Muscle layer of duodenum (tissue), 2 donors: Measurements from ENCODE around the gene SNCB.
"Not testable (repeated sequence)": the region's sequence is repeated elsewhere in the genome, so short reads cannot be mapped to it uniquely, and the experiment has no call there.

Source experiments
- H3K27ac ChIP-seq: one replicate; pipeline ENCODE4 v1.7.0; 2013; ENCODE audit warnings: mild to moderate bottlenecking, low read length
- H3K27me3 ChIP-seq: one replicate; pipeline ENCODE4 v1.7.0; 2013; ENCODE audit warnings: low read depth, mild to moderate bottlenecking, control low read depth, low read length
- H3K36me3 ChIP-seq, 2 donors: one replicate each; pipeline ENCODE4 v1.7.0; 2013; ENCODE audit warnings: low read length in 2 of 2, control low read depth in 1 of 2, mild to moderate bottlenecking in 1 of 2; ENCODE audit not compliant: insufficient read depth in 2 of 2, control insufficient read depth in 1 of 2
- H3K4me1 ChIP-seq, 2 donors: one replicate each; pipeline ENCODE4 v1.7.0; 2013; ENCODE audit warnings: low read length in 2 of 2, mild to moderate bottlenecking in 2 of 2, control low read depth in 1 of 2, moderate library complexity in 1 of 2; ENCODE audit not compliant: insufficient read depth in 2 of 2, control insufficient read depth in 1 of 2
- H3K4me3 ChIP-seq, 2 donors: one replicate each; pipeline ENCODE4 v1.7.0; 2013; ENCODE audit warnings: low read length in 2 of 2, low read depth in 1 of 2, mild to moderate bottlenecking in 1 of 2
- H3K9me3 ChIP-seq, 2 donors: one replicate each; pipeline ENCODE4 v1.7.0; 2013; ENCODE audit warnings: low read length in 2 of 2, control low read depth in 1 of 2, mild to moderate bottlenecking in 1 of 2; ENCODE audit not compliant: control insufficient read depth in 1 of 2
- donor health status: healthy.

Gene SNCB

DNA sequence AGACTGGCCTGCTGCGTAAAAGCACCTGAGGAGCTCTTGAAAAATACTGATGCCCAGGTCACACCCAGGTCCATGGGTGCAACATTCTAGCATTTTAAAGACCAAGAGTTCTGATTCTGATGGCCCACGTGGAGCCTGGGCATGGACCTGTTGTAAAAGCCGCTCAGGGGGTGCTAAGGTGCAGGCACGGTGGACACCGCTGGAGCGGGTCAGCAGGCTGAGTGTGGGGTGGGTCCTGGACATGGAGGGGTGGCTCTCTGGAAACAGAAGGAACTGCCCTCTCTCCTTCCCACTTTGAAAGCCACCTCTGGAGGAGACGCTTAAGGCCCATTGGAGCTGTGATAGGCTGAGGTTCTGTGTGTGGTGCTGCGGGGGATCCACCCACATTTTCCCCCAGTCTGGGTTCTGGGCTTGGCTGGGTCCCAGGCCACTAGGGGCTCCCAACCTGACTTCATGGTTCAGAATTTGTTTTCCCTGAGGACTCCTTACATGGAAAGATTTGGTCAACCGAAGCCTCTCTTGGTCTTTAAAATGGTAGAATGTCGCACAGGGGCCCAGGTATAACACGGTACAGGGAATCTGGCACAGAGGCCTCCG lies 37.0 kb downstream of the SNCB start:
- no peaks in the 10 kb centered on the region for H3K36me3 ChIP-seq
- peaks cover 0 to 4% of the 10 kb centered on the region in 2 donors for H3K4me1 ChIP-seq
- H3K4me3 ChIP-seq, result no peak overlapping the region
- no peaks in the 10 kb centered on the region for H3K9me3 ChIP-seq
- H3K27ac ChIP-seq, result no peak overlapping the region
- H3K27me3 ChIP-seq, result no peaks in the 10 kb centered on the region

DNA sequence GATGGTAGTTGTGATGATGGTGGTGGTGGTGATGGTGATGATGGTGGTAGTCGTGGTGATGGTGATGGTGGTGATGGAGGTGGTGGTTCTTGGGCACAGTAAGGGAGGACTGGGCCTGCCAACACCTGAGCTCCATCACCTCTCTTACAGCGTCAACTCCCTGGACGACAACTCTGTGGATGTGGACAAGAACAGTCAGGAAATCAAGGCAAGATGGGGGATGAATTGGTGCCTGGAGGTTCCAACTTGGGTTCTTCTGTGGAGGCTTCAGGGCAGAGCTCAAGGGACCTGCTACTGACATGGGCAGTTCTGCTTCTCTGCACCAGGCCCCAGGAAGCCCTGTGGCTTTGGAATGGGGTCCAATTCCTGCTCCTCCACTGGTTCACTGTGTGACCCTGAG lies 37.8 kb downstream of the SNCB start:
- peaks cover 0 to 4% of the 10 kb centered on the region in 2 donors for H3K4me1 ChIP-seq
- H3K36me3 ChIP-seq, result no peaks in the 10 kb centered on the region
- no peak overlapping the region for H3K4me3 ChIP-seq
- no peak overlapping the region for H3K27ac ChIP-seq
- no peaks in the 10 kb centered on the region for H3K9me3 ChIP-seq
- no peaks in the 10 kb centered on the region for H3K27me3 ChIP-seq

DNA sequence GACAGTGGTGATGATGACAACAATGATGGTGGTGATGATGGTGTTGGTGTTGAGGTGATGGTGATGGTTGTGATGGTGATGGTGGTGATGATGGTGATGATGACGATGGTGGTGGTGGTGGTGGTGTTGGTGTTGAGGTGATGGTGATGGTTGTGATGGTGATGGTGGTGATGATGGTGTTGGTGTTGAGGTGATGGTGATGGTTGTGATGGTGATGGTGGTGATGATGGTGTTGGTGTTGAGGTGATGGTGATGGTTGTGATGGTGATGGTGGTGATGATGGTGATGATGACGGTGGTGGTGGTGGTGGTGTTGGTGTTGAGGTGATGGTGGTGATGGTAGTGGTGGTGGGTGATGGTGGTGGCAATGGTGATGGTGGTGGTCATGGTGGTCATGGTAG lies 38.7 kb downstream of the SNCB start:
- not testable (repeated sequence) for H3K27ac ChIP-seq, H3K4me1 ChIP-seq, H3K9me3 ChIP-seq, H3K27me3 ChIP-seq, H3K4me3 ChIP-seq, H3K36me3 ChIP-seq

DNA sequence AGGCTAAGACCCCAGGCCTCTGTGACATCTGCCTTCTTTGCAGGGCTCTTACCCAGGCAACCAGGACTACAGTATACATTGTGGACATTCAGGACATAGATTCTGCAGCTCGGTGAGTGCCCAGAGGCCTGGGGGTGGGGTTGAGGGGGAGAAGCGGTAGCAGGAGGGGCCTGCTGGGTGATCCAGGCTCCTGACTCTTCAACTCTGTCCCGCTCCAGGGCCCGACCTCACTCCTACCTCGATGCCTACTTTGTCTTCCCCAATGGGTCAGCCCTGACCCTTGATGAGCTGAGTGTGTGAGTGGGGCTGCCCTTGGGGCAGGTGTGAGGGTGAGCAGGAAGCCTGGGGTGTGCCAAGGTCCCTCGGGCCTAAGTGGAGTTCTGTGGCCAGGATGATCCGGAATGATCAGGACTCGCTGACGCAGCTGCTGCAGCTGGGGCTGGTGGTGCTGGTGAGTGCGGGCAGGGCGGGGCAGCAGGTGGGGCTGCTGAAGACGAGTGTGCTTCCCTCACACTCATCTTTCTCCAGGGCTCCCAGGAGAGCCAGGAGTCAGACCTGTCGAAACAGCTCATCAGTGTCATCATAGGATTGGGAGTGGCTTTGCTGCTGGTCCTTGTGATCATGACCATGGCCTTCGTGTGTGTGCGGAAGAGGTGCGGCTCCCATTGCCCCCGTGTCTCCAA lies 40.2 kb downstream of the SNCB start:
- H3K4me1 ChIP-seq, result no peaks in the 10 kb centered on the region
- H3K27ac ChIP-seq, result no peak overlapping the region
- no peaks in the 10 kb centered on the region for H3K27me3 ChIP-seq
- H3K4me3 ChIP-seq, result no peak overlapping the region
- H3K36me3 ChIP-seq, result no peaks in the 10 kb centered on the region
- peaks cover 8% of the 10 kb centered on the region in 2 donors for H3K9me3 ChIP-seq

DNA sequence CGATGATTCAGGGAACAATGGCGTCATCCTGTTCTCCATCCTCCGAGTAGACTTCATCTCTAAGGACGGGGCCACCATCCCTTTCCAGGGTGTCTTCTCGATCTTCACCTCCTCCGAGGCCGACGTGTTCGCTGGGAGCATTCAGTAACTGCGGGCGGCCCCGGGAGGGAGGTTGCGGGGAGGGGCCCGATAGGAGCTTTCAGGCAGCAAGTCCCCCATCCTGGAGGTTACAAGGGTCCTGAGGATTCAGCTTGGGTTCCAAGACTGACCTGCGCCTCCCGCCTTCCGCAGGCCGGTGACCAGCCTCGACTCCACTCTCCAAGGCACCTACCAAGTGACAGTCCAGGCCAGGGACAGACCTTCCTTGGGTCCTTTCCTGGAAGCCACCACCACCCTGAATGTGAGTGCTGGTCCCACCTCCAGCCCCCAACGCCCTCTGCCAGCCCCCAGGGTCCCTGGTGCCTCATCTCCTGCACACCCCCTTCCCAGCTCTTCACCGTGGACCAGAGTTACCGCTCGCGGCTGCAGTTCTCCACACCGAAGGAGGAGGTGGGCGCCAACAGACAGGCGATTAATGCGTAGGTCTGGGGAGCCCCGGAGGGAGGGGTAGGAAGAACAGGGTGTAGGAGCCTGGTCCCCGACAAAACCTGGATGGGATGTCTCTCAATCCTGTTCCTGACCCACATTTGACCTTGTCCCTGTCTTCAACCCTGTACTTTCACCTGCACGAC lies 41.1 kb downstream of the SNCB start:
- H3K4me3 ChIP-seq, result no peak overlapping the region
- H3K4me1 ChIP-seq, result no peaks in the 10 kb centered on the region
- no peaks in the 10 kb centered on the region for H3K36me3 ChIP-seq
- peaks cover 12 to 17% of the 10 kb centered on the region in 2 donors for H3K9me3 ChIP-seq
- no peaks in the 10 kb centered on the region for H3K27me3 ChIP-seq
- no peak overlapping the region for H3K27ac ChIP-seq

DNA sequence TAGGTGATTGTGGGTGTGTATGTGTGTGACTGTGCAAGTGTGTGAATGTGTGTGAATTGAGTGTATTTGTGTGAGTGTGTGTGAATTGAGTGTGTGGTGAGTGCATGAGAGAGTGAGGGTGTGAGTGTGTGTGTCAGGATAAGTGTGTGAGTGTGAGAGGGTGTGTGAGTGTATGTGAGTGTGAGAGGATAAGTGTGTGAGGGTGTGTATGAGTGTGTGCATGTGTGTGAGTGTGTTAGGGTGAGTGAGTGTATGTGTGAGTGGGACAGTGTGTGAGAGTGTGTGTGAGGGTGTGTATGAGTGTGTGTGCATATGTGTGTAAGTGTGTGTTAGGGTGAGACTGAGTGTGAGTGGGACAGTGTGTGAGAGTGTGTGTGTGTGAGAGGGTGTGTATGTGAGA lies 42.0 kb downstream of the SNCB start:
- Histone ChIP-seq H3K27me3 (no peaks in the 10 kb centered on the region), H3K4me1 (no peaks in the 10 kb centered on the region), H3K4me3 (no peak overlapping the region), H3K9me3 (peaks cover 12 to 23% of the 10 kb centered on the region in 2 donors), H3K27ac (no peak overlapping the region), H3K36me3 (no peaks in the 10 kb centered on the region)

DNA sequence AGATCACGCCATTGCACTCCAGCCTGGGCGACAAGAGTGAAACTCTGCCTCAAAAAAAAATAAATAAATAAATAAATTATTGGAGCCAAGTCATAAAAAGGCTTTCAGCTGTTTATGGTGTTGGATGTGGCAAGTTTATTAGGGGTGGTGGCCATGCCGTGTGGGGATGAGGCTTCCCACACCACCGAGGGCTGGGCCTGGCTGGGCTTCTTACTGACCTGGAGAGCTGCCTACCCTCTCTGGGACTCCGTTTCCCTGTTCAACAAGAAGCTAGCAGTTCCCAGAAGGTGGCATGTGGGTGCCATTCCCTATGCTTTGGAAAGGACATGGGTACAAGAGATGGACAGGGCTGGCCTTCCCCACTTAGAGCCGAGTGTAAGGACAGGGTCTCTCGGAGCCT lies 42.9 kb downstream of the SNCB start:
- no peaks in the 10 kb centered on the region for H3K27me3 ChIP-seq
- no peak overlapping the region for H3K27ac ChIP-seq
- peaks cover 12 to 23% of the 10 kb centered on the region in 2 donors for H3K9me3 ChIP-seq
- no peaks in the 10 kb centered on the region for H3K36me3 ChIP-seq
- no peaks in the 10 kb centered on the region for H3K4me1 ChIP-seq
- H3K4me3 ChIP-seq, result no peak overlapping the region

DNA sequence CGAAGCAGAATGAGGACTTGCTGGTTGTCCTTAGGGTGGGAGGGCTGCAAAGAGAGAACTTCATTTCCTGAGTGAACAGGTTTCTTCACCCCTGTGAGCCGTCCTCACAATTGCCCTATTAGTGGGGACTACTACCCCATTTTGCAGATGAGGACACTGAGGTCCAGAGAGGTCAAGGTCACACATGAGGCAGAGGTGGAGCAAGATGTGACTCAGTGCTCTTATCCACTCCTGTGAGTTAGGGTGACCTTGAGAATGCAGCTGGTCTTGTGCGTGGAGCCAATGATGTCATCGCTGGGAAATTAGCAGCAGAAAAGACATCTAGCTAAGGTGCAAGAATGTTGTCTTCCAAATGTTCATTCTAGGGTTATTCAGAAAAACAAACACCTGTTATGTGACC lies 47.3 kb downstream of the SNCB start:
- Histone ChIP-seq H3K4me1 (no peaks in the 10 kb centered on the region), H3K27me3 (no peaks in the 10 kb centered on the region), H3K36me3 (no peaks in the 10 kb centered on the region), H3K4me3 (no peak overlapping the region), H3K9me3 (peaks cover 12 to 23% of the 10 kb centered on the region in 2 donors), H3K27ac (no peak overlapping the region)

DNA sequence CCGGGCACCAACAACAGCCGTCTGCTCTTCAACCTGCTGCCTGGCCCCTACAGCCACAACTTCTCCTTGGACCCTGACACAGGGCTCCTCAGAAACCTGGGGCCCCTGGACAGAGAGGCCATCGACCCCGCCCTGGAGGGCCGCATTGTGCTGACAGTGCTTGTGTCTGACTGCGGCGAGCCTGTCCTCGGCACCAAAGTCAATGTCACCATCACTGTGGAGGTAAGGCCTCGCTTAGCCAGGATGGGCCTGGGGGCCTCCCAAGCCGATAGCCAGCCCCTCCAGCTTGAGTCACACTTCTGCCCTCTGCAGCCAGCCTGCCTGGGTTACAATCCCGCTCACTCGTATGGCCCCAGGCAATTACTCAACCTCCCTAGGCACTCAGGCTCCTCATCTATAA lies 49.0 kb downstream of the SNCB start:
- Histone ChIP-seq H3K27ac (no peak overlapping the region), H3K27me3 (no peaks in the 10 kb centered on the region), H3K36me3 (no peaks in the 10 kb centered on the region), H3K9me3 (peaks cover 12 to 23% of the 10 kb centered on the region in 2 donors), H3K4me1 (no peaks in the 10 kb centered on the region), H3K4me3 (no peak overlapping the region)

DNA sequence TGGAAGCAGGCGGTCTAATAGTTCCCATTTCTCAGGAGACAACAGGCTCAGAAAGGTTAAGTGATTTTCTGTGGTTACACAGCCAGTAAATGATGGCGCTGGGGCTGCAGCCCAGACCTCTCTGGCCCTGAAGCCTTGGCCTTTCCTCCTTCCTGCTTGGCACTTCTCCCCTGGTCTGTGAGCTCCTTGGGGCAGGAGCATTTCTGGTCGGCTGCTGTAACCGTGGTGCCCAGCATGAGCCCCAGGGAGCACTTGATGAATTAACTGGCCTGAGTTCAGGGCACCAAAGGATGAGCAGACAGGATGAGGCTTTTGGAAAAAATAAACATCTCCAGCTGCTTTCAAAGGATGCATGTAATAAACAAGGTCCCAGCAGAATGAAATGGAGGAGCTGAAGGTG lies 51.0 kb downstream of the SNCB start:
- Histone ChIP-seq H3K36me3 (no peaks in the 10 kb centered on the region), H3K9me3 (peaks cover 0 to 7% of the 10 kb centered on the region in 2 donors), H3K27ac (no peak overlapping the region), H3K27me3 (no peaks in the 10 kb centered on the region), H3K4me3 (no peak overlapping the region), H3K4me1 (no peaks in the 10 kb centered on the region)

DNA sequence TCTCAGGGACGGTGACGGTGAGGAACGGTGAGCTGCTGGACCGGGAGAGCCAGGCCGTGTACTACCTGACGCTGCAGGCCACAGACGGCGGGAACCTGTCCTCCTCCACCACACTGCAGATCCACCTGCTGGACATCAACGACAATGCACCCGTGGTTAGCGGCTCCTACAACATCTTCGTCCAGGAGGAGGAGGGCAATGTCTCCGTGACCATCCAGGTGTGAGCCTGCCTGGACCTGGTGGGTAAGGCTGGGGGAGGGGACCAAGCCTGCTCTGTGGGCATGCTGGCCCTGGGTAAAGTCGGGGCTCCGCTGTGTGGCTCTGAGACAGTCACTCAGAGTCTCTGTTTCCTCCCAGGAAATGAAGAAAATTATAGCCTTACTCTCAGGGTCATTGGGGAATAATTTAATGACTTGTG lies 51.9 kb downstream of the SNCB start:
- Histone ChIP-seq H3K36me3 (no peaks in the 10 kb centered on the region), H3K9me3 (no peaks in the 10 kb centered on the region), H3K4me3 (no peak overlapping the region), H3K27ac (no peak overlapping the region), H3K4me1 (no peaks in the 10 kb centered on the region), H3K27me3 (no peaks in the 10 kb centered on the region)
